ENCODE measurements around the gene SPON1.
"Not testable (repeated sequence)": the region's sequence is repeated elsewhere in the genome, so short reads cannot be mapped to it uniquely, and the experiment has no call there.

Gene SPON1

DNA sequence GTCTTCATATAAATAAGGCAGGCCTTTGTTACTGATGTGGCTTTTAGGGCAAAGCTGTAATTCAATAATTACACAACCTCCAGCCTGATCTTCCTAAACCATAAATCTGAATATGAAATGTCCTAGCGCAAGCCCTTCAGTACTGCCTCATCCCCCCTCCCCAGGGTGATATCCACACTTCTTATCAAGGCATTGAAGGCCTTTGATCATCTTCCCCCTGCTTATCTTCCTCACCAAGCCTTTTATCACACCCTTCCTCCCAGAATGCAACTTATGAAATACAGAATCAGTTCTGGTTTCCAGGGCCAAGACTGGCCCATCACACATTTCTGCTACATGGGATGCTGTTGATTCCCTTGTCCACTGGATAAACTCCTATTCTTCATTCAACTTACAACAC, 12.1 kb downstream of the SPON1 start:
- DNase-seq (ENCODE audit: low read depth) = no peak
- H3K4me3 ChIP-seq (ENCODE audit: low read depth, low read length) = no peak overlapping the region
- TF ChIP-seq, protein P1, sequence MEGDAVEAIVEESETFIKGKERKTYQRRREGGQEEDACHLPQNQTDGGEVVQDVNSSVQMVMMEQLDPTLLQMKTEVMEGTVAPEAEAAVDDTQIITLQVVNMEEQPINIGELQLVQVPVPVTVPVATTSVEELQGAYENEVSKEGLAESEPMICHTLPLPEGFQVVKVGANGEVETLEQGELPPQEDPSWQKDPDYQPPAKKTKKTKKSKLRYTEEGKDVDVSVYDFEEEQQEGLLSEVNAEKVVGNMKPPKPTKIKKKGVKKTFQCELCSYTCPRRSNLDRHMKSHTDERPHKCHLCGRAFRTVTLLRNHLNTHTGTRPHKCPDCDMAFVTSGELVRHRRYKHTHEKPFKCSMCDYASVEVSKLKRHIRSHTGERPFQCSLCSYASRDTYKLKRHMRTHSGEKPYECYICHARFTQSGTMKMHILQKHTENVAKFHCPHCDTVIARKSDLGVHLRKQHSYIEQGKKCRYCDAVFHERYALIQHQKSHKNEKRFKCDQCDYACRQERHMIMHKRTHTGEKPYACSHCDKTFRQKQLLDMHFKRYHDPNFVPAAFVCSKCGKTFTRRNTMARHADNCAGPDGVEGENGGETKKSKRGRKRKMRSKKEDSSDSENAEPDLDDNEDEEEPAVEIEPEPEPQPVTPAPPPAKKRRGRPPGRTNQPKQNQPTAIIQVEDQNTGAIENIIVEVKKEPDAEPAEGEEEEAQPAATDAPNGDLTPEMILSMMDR (conservative IDR thresholded peaks at IDR 0.05; ENCODE audit: low read depth, low read length) = no peak

DNA sequence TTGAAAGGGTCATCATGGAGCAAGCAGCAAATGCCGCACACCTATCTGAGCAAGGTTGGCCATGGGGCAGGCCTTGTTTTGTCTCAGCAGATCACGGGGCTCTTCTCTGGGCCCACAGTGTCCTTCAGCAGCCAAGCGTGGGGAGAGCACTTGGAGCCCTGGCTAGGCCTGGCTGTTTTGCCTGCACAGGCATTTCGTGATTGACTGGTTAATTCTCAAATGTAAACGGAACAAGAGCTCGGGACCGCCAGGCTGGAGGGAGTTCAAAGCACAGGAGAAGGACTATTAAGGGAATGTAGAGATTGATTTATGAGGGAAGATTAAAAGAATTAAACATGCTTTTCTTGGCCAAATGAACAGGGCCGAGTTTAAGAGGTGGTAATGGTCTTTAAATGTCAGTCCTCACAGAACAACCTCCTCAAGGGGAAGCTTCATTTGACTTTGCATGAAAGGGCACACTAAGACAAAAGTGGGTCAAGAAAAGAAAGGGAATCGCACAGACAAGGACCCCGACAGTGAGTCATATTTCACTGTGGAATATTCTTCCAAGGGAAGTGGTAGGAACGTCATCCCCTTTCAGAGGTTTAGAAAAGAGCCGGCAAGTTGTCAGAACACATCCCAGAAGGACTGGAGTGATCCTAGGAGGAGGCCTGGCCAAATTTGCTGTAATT, 20.7 kb downstream of the SPON1 start:
- H3K4me3 ChIP-seq (ENCODE audit: low read depth, low read length) = no peak overlapping the region
- TF ChIP-seq, protein P1 (conservative IDR thresholded peaks at IDR 0.05; ENCODE audit: low read depth, low read length) = no peak

DNA sequence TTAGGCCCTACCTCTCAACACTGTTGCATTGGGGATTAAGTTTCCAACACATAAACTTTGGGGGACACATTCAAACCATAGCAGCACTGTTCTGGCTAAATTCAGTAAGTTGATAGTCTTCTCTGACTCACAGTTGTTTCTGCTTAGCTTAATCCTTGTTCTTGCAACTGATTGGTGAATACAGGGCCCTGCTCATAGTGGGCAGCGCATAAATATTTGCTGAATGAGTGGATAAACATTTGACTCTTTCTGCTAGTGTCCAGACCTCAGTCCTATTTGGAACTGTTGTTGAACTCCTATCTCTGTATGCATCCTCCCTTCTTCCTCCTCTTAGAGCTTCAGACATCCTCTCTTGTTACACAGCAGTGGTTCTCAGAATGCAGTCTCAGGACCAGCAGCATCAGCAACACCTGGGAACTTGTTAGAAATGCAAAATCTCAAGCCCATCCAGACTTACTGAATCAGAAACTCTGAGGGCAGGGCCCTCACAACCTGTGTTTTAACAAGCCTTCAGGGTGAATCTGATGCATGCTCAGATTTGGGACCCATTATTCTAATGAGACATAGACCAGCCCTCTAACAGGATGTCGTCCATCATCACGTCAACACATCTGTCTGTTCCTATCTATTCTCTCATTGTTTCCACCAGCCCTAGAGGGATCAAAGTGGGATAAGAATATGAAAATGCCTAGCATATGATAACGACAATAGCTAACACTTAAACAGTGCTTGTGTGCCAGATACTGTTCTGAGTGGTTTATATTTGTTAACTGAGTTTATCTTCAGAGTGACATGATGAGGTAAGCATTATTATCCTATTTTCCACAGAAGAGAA, 22.3 kb downstream of the SPON1 start:
- TF ChIP-seq, protein P1 (conservative IDR thresholded peaks at IDR 0.05; ENCODE audit: low read depth, low read length) = no peak
- DNase-seq (ENCODE audit: low read depth) = no peak
- no peak overlapping the region for H3K4me3 ChIP-seq (ENCODE audit: low read depth, low read length)

More for the DNA sequence above, 20.7 kb downstream of the SPON1 start:
- DNase-seq (ENCODE audit: low read depth) = no peak

DNA sequence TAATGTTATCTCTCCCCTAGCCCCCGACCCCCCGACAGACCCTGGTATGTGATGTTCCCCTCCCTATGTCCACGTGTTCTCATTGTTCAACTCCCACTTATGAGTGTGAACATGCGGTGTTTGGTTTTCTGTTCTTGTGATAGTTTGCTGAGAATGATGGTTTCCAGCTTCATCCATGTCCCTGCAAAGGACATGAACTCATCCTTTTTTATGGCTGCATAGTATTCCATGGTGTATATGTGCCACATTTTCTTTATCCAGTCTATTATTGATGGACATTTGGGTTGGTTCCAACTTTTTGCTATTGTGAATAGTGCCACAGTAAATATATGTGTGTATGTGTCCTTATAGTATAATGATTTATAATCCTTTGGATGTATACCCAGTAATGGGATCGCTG, 24.2 kb downstream of the SPON1 start:
- not testable (repeated sequence) for DNase-seq (ENCODE audit: low read depth); H3K4me3 ChIP-seq (ENCODE audit: low read depth, low read length)

DNA sequence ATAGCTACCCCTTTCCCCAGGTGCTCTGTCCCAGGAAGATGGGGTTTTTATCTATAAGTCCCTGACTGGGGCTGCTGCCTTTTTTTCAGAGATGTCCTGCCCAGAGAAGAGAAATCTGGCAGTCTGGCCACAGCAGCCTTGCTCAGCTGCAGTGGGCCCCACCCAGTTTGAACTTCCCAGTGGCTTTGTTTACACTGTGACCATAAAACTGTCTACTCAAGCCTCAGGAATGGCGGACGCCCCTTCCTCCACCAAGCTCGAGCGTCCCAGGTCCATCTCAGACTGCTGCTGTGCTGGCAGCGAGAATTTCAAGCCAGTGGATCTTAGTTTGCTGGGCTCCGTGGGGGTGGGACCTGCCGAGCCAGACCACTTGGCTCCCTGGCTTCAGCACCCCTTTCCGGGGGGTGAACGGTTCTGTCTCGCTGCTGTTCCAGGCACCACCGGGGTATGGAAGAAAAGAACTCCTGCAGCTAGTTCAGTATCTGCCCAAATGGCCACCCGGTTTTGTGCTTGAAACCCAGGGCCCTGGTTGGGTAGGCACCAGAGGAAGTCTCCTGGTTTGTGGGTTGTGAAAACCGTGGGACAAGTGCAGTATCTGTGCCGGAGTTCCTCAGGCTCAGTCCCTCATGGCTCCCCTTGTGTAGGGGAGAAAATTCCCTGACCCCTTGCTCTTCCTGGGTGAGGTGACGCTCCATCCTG, 29.8 kb downstream of the SPON1 start:
- not testable (repeated sequence) for H3K4me3 ChIP-seq (ENCODE audit: low read depth, low read length); DNase-seq (ENCODE audit: low read depth)

DNA sequence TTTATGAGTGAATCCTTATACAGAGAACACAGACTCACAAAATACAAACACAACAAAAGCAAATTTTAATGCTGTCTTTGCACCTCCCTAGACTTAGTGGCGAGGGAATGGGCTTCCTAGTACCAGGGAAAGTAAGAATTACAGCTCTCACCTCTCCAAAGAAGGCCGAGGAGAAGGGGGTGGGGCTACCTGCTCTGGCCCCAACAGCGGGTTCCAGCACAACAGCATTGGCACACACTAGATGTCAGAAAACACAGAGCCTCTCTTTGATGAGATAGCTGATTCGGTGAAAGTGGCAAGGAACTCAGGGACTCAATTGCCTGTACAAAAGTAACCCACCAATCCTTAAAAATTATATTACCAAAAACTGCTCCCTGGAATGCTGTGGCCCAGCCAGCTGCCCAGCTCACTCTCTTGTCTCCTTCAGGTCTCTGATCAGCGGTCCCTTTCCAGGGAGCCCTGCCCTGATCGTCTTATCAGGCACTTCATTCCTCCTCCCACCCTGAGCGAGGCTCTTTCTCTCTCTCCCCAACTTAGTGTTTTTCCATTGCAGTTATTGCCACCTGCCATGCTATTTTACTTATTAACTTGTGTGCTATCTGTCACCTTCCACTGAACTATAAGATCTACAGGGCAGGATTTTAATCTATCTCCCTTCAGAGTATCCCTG, 30.7 kb downstream of the SPON1 start:
- DNase-seq (ENCODE audit: low read depth) = no peak
- H3K4me3 ChIP-seq (ENCODE audit: low read depth, low read length) = no peak overlapping the region
- TF ChIP-seq, protein P1 (conservative IDR thresholded peaks at IDR 0.05; ENCODE audit: low read depth, low read length) = no peak

DNA sequence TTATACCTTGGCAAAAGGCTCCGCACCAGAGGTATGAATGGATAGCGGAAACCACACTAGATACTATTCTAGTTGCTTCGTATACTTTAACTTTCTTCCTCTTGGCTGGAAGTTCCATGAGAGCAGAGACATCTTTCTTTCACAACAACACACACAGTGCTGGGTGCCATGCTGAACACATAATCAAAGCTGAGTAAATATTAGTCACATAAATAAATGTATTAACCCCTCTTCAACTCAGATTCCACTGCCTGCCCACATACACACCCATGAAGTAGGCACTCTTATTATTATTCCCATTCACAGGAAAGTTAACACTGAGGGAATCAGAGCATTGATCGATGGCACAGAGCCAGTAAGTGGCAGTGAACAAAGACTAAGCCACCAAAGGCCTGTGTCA, 35.4 kb downstream of the SPON1 start:
- no peak overlapping the region for H3K4me3 ChIP-seq (ENCODE audit: low read depth, low read length)
- no peak for DNase-seq (ENCODE audit: low read depth)
- TF ChIP-seq, protein P1 (conservative IDR thresholded peaks at IDR 0.05; ENCODE audit: low read depth, low read length) = no peak

All from choroid plexus epithelial cell (primary cell).